SJSA1 (cell line): ENCODE data around the gene CYBA. TPM values are rescaled to one million over a fixed set of nuclear protein-coding genes. Genes with fewer than 3 reads are reported as not detected.

Source experiments
- DNase-seq, 2 experiments: peaks; one replicate each; pipeline ENCODE4 v3.0.0-alpha.2; 2015 to 2020; ENCODE audit warnings: low spot score in 2 of 2, low read depth in 1 of 2
- H3K27ac ChIP-seq: fragments of 250-450 bp; sonication (Bioruptor Pico); 2 replicates; pipeline ENCODE4 v1.5.1; 2020; ENCODE audit warnings: mild to moderate bottlenecking, moderate library complexity
- H3K27me3 ChIP-seq: fragments of 250-450 bp; sonication (Bioruptor Pico); replicated peaks from 2 replicates; pipeline ENCODE4 v1.5.1; 2020; ENCODE audit warnings: mild to moderate bottlenecking, moderate library complexity
- H3K36me3 ChIP-seq: fragments of 250-450 bp; sonication (Bioruptor Pico); 2 replicates; pipeline ENCODE4 v1.5.1; 2020; ENCODE audit warnings: mild to moderate bottlenecking
- H3K4me1 ChIP-seq: fragments of 250-450 bp; sonication (Bioruptor Pico); replicated peaks from 2 replicates; pipeline ENCODE4 v1.6.1; 2021; ENCODE audit warnings: mild to moderate bottlenecking
- H3K4me3 ChIP-seq: fragments of 250-450 bp; sonication (Bioruptor Pico); 2 replicates; pipeline ENCODE4 v1.5.1; 2020; ENCODE audit warnings: mild to moderate bottlenecking
- H3K9me3 ChIP-seq: fragments of 250-450 bp; sonication (Bioruptor Pico); replicated peaks from 2 replicates; pipeline ENCODE4 v1.5.1; 2020; ENCODE audit warnings: mild to moderate bottlenecking
- total RNA-seq: library from RNA; depleted of rRNA; stranded (reverse); fragments of >200 nt; shearing (Covaris generic); gene quantifications from 2 replicates; pipeline ENCODE4 v1.2.3, GENCODE V29; 2014

The CYBA gene
- total RNA-seq, 1 experiment from 2014 or later, result not detected

GRCh38 chr16:88652762-88653063 lies 1.9 kb upstream of the CYBA start:
- peaks cover 14% of the 10 kb centered on the region for H3K36me3 ChIP-seq
- no peaks in the 10 kb centered on the region for H3K9me3 ChIP-seq
- DNase-seq, result no peak
- H3K27ac ChIP-seq, result no peak overlapping the region
- no peaks in the 10 kb centered on the region for H3K27me3 ChIP-seq
- H3K4me3 ChIP-seq, result no peak overlapping the region
- H3K4me1 ChIP-seq, result no peaks in the 10 kb centered on the region

- Histone ChIP-seq H3K4me1 (no peaks in the 10 kb centered on the region), H3K9me3 (no peaks in the 10 kb centered on the region), H3K27me3 (no peaks in the 10 kb centered on the region), H3K4me3 (no peak overlapping the region), H3K27ac (no peak overlapping the region), H3K36me3 (peaks cover 14% of the 10 kb centered on the region)
- DNase-seq, result no peak
Measured at GRCh38 chr16:88651989-88652761, 1.3 kb upstream of the CYBA start.

- Histone ChIP-seq H3K36me3 (peaks cover 14% of the 10 kb centered on the region), H3K27ac (no peak overlapping the region), H3K4me3 (no peak overlapping the region), H3K27me3 (no peaks in the 10 kb centered on the region), H3K4me1 (no peaks in the 10 kb centered on the region), H3K9me3 (no peaks in the 10 kb centered on the region)
- DNase-seq, result no peak
Measured at GRCh38 chr16:88651276-88651988, 579 bp upstream of the CYBA start.

- no peak overlapping the region for H3K4me3 ChIP-seq
- H3K27ac ChIP-seq, result no peak overlapping the region
- H3K36me3 ChIP-seq, result peaks cover 8% of the 10 kb centered on the region
- no peaks in the 10 kb centered on the region; the same call in 1 of the 2 replicates for H3K27me3 ChIP-seq
- H3K9me3 ChIP-seq, result no peaks in the 10 kb centered on the region
- H3K4me1 ChIP-seq, result no peaks in the 10 kb centered on the region
- no peak for DNase-seq
Measured at GRCh38 chr16:88649924-88650748, 717 bp downstream of the CYBA start.

- Histone ChIP-seq H3K27ac (no peak overlapping the region), H3K4me1 (no peaks in the 10 kb centered on the region), H3K36me3 (peaks cover under 1% of the 10 kb centered on the region), H3K27me3 (peaks cover under 1% of the 10 kb centered on the region; the same call in 1 of the 2 replicates), H3K9me3 (no peaks in the 10 kb centered on the region), H3K4me3 (no peak overlapping the region)
- DNase-seq, result no peak
Measured at GRCh38 chr16:88649195-88649923, 1.5 kb downstream of the CYBA start.

- Histone ChIP-seq H3K36me3 (no peaks in the 10 kb centered on the region; the same call in 1 of the 2 replicates), H3K4me1 (no peaks in the 10 kb centered on the region), H3K9me3 (no peaks in the 10 kb centered on the region), H3K4me3 (no peak overlapping the region), H3K27ac (no peak overlapping the region), H3K27me3 (peaks cover 6% of the 10 kb centered on the region; the same call in 1 of the 2 replicates)
- no peak for DNase-seq
Measured at GRCh38 chr16:88647178-88648070, 3.4 kb downstream of the CYBA start.

GRCh38 chr16:88646345-88647034 lies 4.4 kb downstream of the CYBA start:
- no peak overlapping the region for H3K27ac ChIP-seq
- H3K36me3 ChIP-seq, result no peaks in the 10 kb centered on the region
- DNase-seq, result no peak
- no peaks in the 10 kb centered on the region for H3K4me1 ChIP-seq
- H3K9me3 ChIP-seq, result no peaks in the 10 kb centered on the region
- H3K4me3 ChIP-seq, result no peak overlapping the region
- H3K27me3 ChIP-seq, result peaks cover 6% of the 10 kb centered on the region; the same call in 1 of the 2 replicates

GRCh38 chr16:88645941-88646340 lies 4.9 kb downstream of the CYBA start:
- H3K9me3 ChIP-seq, result no peaks in the 10 kb centered on the region
- H3K4me1 ChIP-seq, result no peaks in the 10 kb centered on the region
- no peak overlapping the region for H3K27ac ChIP-seq
- no peak for DNase-seq
- H3K4me3 ChIP-seq, result no peak overlapping the region
- no peaks in the 10 kb centered on the region for H3K36me3 ChIP-seq
- H3K27me3 ChIP-seq, result peaks cover 6% of the 10 kb centered on the region

GRCh38 chr16:88645455-88645854 lies 5.4 kb downstream of the CYBA start:
- H3K4me3 ChIP-seq, result no peak overlapping the region
- peaks cover 10% of the 10 kb centered on the region for H3K27me3 ChIP-seq
- H3K9me3 ChIP-seq, result no peaks in the 10 kb centered on the region
- no peak for DNase-seq
- no peaks in the 10 kb centered on the region for H3K36me3 ChIP-seq
- H3K27ac ChIP-seq, result no peak overlapping the region
- no peaks in the 10 kb centered on the region for H3K4me1 ChIP-seq

GRCh38 chr16:88643644-88643932 lies 7.3 kb downstream of the CYBA start:
- H3K4me3 ChIP-seq, result no peak overlapping the region
- DNase-seq, result no peak
- no peaks in the 10 kb centered on the region for H3K9me3 ChIP-seq
- H3K27me3 ChIP-seq, result peaks cover 29% of the 10 kb centered on the region
- no peak overlapping the region for H3K27ac ChIP-seq
- H3K36me3 ChIP-seq, result no peaks in the 10 kb centered on the region
- H3K4me1 ChIP-seq, result no peaks in the 10 kb centered on the region

- Histone ChIP-seq H3K36me3 (no peaks in the 10 kb centered on the region), H3K4me3 (no peak overlapping the region), H3K27me3 (peaks cover 32% of the 10 kb centered on the region), H3K9me3 (no peaks in the 10 kb centered on the region), H3K4me1 (no peaks in the 10 kb centered on the region), H3K27ac (no peak overlapping the region)
- no peak for DNase-seq
Measured at GRCh38 chr16:88642881-88643643, 7.8 kb downstream of the CYBA start.
